Hepatocyte (in vitro differentiated cells): ENCODE measurements around the gene KSR1. TPM values are rescaled to one million over a fixed set of nuclear protein-coding genes. Genes with fewer than 3 reads are reported as not detected.

Experiments
- DNase-seq: peaks from one replicate; pipeline ENCODE4 v3.0.0-alpha.2; 2016; ENCODE audit warnings: low spot score
- H2AFZ ChIP-seq: fragments of 200-600 bp; sonication (generic); 2 replicates; pipeline ENCODE4 v1.6.0; 2016; ENCODE audit warnings: antibody characterized with exemption, mild to moderate bottlenecking
- H3K27ac ChIP-seq: fragments of 200-600 bp; sonication (generic); 2 replicates; pipeline ENCODE4 v1.5.1; 2016; ENCODE audit warnings: mild to moderate bottlenecking
- H3K27me3 ChIP-seq: fragments of 200-600 bp; sonication (generic); 2 replicates; pipeline ENCODE4 v1.6.1; 2016
- H3K36me3 ChIP-seq: fragments of 200-600 bp; sonication (generic); replicated peaks from 2 replicates; pipeline ENCODE4 v1.5.1; 2016; ENCODE audit warnings: low read depth; ENCODE audit not compliant: insufficient read depth
- H3K4me1 ChIP-seq: fragments of 200-600 bp; sonication (generic); 2 replicates; pipeline ENCODE4 v1.5.1; 2016; ENCODE audit warnings: mild to moderate bottlenecking, moderate library complexity; ENCODE audit not compliant: insufficient read depth
- H3K4me2 ChIP-seq: fragments of 200-600 bp; sonication (generic); 2 replicates; pipeline ENCODE4 v1.6.0; 2016
- H3K4me3 ChIP-seq: fragments of 200-600 bp; sonication (generic); 2 replicates; pipeline ENCODE4 v1.5.1; 2016; ENCODE audit warnings: mild to moderate bottlenecking
- H3K79me2 ChIP-seq: fragments of 200-600 bp; sonication (generic); 2 replicates; pipeline ENCODE4 v1.6.0; 2017; ENCODE audit warnings: mild to moderate bottlenecking
- H3K9me2 ChIP-seq: fragments of 200-600 bp; sonication (generic); replicated peaks from 2 replicates; pipeline ENCODE4 v1.6.0; 2017; ENCODE audit warnings: mild to moderate bottlenecking; ENCODE audit not compliant: insufficient read depth
- H3K9me3 ChIP-seq: fragments of 200-600 bp; sonication (generic); 2 replicates; pipeline ENCODE4 v1.5.1; 2016; ENCODE audit warnings: low read depth, mild to moderate bottlenecking
- H4K20me1 ChIP-seq: fragments of 200-600 bp; sonication (generic); 2 replicates; pipeline ENCODE4 v1.6.0; 2016; ENCODE audit warnings: mild to moderate bottlenecking; ENCODE audit not compliant: insufficient read depth, poor library complexity, severe bottlenecking
- CTCF ChIP-seq: fragments of 200-600 bp; sonication (generic); IDR thresholded peaks from 2 replicates; pipeline ENCODE4 v1.5.1; 2016; ENCODE audit warnings: antibody characterized with exemption, mild to moderate bottlenecking; ENCODE audit not compliant: poor library complexity
- EZH2 ChIP-seq: fragments of 200-600 bp; sonication (generic); IDR thresholded peaks from 2 replicates; pipeline ENCODE4 v1.6.1; 2016; ENCODE audit warnings: antibody characterized with exemption, mild to moderate bottlenecking, borderline replicate concordance
- EZH2phosphoT487 ChIP-seq: fragments of 200-600 bp; sonication (generic); IDR thresholded peaks from one replicate; pipeline ENCODE4 v1.6.1; 2018; ENCODE audit warnings: antibody characterized with exemption, mild to moderate bottlenecking, low read depth, moderate library complexity; ENCODE audit not compliant: unreplicated experiment, severe bottlenecking
- WGBS: methylation state at CpG from one replicate; pipeline ENCODE4 v1.1.6; 2016; ENCODE audit warnings: low lambda C conversion rate; ENCODE audit errors: missing lambda C conversion rate; 5-methylcytosine and 5-hydroxymethylcytosine counted together
- polyA plus RNA-seq: library from polyadenylated mRNA; unstranded; fragments of >200 nt; fragmentation: Nextera tagmentation; extraction: Ambion mirVana; gene quantifications from 2 replicates; pipeline ENCODE4 v1.2.1, GENCODE V29; 2016
- total RNA-seq: library from RNA; depleted of rRNA; stranded (reverse); fragments of >200 nt; gene quantifications from 2 replicates; pipeline ENCODE4 v1.2.3, GENCODE V29; 2014

KSR1 gene
- total and polyA plus RNA-seq, 2 experiments from 2014 or later: 16.2 to 32.6 TPM

GRCh38 chr17:27666831-27667560, 210.7 kb downstream of the KSR1 start:
- Histone ChIP-seq H3K27me3 (no peaks in the 10 kb centered on the region), H3K27ac (no peak overlapping the region), H3K4me3 (no peak overlapping the region), H3K4me2 (no peak overlapping the region), H2AFZ (no peak overlapping the region), H3K79me2 (no peaks in the 10 kb centered on the region), H4K20me1 (no peaks in the 10 kb centered on the region), H3K9me2 (no peaks in the 10 kb centered on the region), H3K4me1 (no peaks in the 10 kb centered on the region), H3K36me3 (no peaks in the 10 kb centered on the region), H3K9me3 (no peaks in the 10 kb centered on the region)
- DNase-seq: no peak
- 95% methylated on average over 11 of the region's 11 CpGs for WGBS
- TF ChIP-seq EZH2 (no peak), EZH2phosphoT487 (no peak), CTCF (no peak)

- 88% methylated on average over 12 of the region's 12 CpGs for WGBS
- H3K36me3 ChIP-seq: no peaks in the 10 kb centered on the region
These were observed 211.6 kb downstream of the KSR1 start for GRCh38 chr17:27667656-27668487.

GRCh38 chr17:27668488-27668823, 212.2 kb downstream of the KSR1 start:
- no peaks in the 10 kb centered on the region for H3K4me1 ChIP-seq
- no peak overlapping the region for H3K27ac ChIP-seq
- no peaks in the 10 kb centered on the region for H3K9me2 ChIP-seq
- H3K27me3 ChIP-seq: no peaks in the 10 kb centered on the region
- H3K9me3 ChIP-seq: no peaks in the 10 kb centered on the region
- H2AFZ ChIP-seq: no peak overlapping the region
- H3K36me3 ChIP-seq: no peaks in the 10 kb centered on the region
- H3K4me2 ChIP-seq: no peak overlapping the region
- no peaks in the 10 kb centered on the region for H3K79me2 ChIP-seq
- 49% methylated on average over 2 of the region's 2 CpGs for WGBS
- TF ChIP-seq EZH2 (no peak), CTCF (no peak), EZH2phosphoT487 (no peak)
- no peak for DNase-seq
- H3K4me3 ChIP-seq: no peak overlapping the region
- H4K20me1 ChIP-seq: no peaks in the 10 kb centered on the region

More at GRCh38 chr17:27667656-27668487, 211.6 kb downstream of the KSR1 start:
- Histone ChIP-seq H3K4me1 (no peaks in the 10 kb centered on the region), H3K9me2 (no peaks in the 10 kb centered on the region), H3K27me3 (no peaks in the 10 kb centered on the region), H3K79me2 (no peaks in the 10 kb centered on the region), H3K27ac (no peak overlapping the region), H2AFZ (no peak overlapping the region), H3K9me3 (no peaks in the 10 kb centered on the region), H3K4me3 (no peak overlapping the region), H4K20me1 (no peaks in the 10 kb centered on the region), H3K4me2 (no peak overlapping the region)
- DNase-seq: no peak
- TF ChIP-seq EZH2: no peak

DNA sequence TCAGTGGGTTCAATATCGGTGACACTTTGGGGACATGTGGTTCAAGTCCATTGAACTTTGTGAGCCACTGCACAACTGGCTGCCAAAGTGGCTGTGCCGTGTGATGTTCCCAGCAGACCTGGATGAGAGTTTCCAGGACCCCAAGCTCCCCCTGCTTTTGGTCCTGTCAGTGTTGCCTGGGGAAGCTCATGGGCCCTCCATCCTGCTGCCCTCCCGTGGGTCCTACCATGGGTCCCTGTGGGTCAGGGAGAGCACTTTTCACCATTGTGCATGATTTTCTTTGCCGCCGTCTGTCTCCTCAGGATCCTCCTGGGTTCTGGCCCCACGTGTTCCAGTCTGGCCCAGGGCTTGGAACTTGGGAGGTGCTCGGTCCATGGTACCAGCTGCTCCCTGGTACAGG, 212.9 kb downstream of the KSR1 start:
- TF ChIP-seq CTCF: no peak
- TF ChIP-seq EZH2: no peak
- no peak for TF ChIP-seq EZH2phosphoT487
- H3K9me3 ChIP-seq: no peaks in the 10 kb centered on the region
- H2AFZ ChIP-seq: no peak overlapping the region
- no peaks in the 10 kb centered on the region for H3K27me3 ChIP-seq
- H3K27ac ChIP-seq: no peak overlapping the region
- no peaks in the 10 kb centered on the region for H3K36me3 ChIP-seq
- no peaks in the 10 kb centered on the region for H4K20me1 ChIP-seq
- no peaks in the 10 kb centered on the region for H3K9me2 ChIP-seq
- H3K4me2 ChIP-seq: no peak overlapping the region
- no peak for DNase-seq
- no peak overlapping the region for H3K4me3 ChIP-seq
- H3K4me1 ChIP-seq: no peaks in the 10 kb centered on the region
- no peaks in the 10 kb centered on the region for H3K79me2 ChIP-seq
- 91% methylated on average over 7 of the region's 7 CpGs for WGBS
